IMR-90 (cell line): ENCODE data around the gene ASB1. TPM values are rescaled to one million over a fixed set of nuclear protein-coding genes. Genes with fewer than 3 reads are reported as not detected.

ENCODE experiments used
- ATAC-seq: fragments of 200-7000 bp; cut with Tn5 transposase; 2 replicates; pipeline ENCODE4 v1.9.1; 2020; ENCODE audit warnings: low read depth, mild to moderate bottlenecking, moderate library complexity
- BruUV-seq: library from RNA; stranded (reverse); fragments of 400-500 nt; replicated peaks from 2 replicates; lab custom pipeline; 2021; lab: Mats Ljungman, UMichigan
- CTCF ChIA-PET: fragments of 300-600 bp; formaldehyde crosslinking; extraction: SDS; loops from one replicate; lab custom pipeline; 2021; ENCODE audit warnings: antibody characterized with exemption; lab: Yijun Ruan, JAX
- POLR2A ChIA-PET: fragments of 300-600 bp; sonication (Branson Sonifier 250); formaldehyde crosslinking; loops from one replicate; lab custom pipeline; 2022; ENCODE audit warnings: antibody characterized with exemption; ENCODE audit not compliant: unreplicated experiment; lab: Charles Lee
- DNase-seq: peaks from one replicate; pipeline ENCODE4 v3.0.0; 2013
- H2AFZ ChIP-seq: replicated peaks from 2 replicates; pipeline ENCODE3; 2013; ENCODE audit warnings: low read length, mild to moderate bottlenecking; ENCODE audit not compliant: poor library complexity
- H2AK5ac ChIP-seq: 2 replicates; pipeline ENCODE4 v1.6.1; 2013; ENCODE audit warnings: low read depth, low read length, inconsistent platforms
- H2AK9ac ChIP-seq: replicated peaks from 2 replicates; pipeline ENCODE3; 2013; ENCODE audit warnings: mild to moderate bottlenecking, low read depth, low read length, moderate library complexity; ENCODE audit not compliant: poor library complexity
- H2BK120ac ChIP-seq: 2 replicates; pipeline ENCODE4 v1.6.1; 2013; ENCODE audit warnings: low read depth, low read length, inconsistent platforms
- H2BK15ac ChIP-seq: 3 replicates; pipeline ENCODE4 v1.6.1; 2013; ENCODE audit warnings: low read depth, low read length, inconsistent platforms
- H2BK20ac ChIP-seq: 2 replicates; pipeline ENCODE4 v1.6.1; 2013; ENCODE audit warnings: low read depth, mild to moderate bottlenecking, inconsistent platforms, low read length, moderate library complexity
- H2BK5ac ChIP-seq: 2 replicates; pipeline ENCODE4 v1.6.1; 2013; ENCODE audit warnings: mild to moderate bottlenecking, low read depth, low read length, inconsistent platforms; ENCODE audit not compliant: poor library complexity, severe bottlenecking
- H3K14ac ChIP-seq: replicated peaks from 2 replicates; pipeline ENCODE4 v1.6.1; 2013; ENCODE audit warnings: low read depth, low read length, inconsistent platforms
- H3K18ac ChIP-seq: 2 replicates; pipeline ENCODE4 v1.6.1; 2013; ENCODE audit warnings: low read depth, low read length, control low read depth
- H3K23ac ChIP-seq: 2 replicates; pipeline ENCODE4 v1.6.1; 2013; ENCODE audit warnings: low read depth, low read length, inconsistent platforms
- H3K27ac ChIP-seq: 2 replicates; pipeline ENCODE4 v1.5.1; 2013; ENCODE audit warnings: mild to moderate bottlenecking, control low read depth, low read length; ENCODE audit not compliant: insufficient read depth
- H3K27me3 ChIP-seq: 2 replicates; pipeline ENCODE4 v1.6.1; 2013; ENCODE audit warnings: low read length; ENCODE audit not compliant: control insufficient read depth, insufficient read depth
- H3K36me3 ChIP-seq: 2 replicates; pipeline ENCODE4 v1.6.1; 2013; ENCODE audit warnings: low read length, mixed read lengths; ENCODE audit not compliant: control insufficient read depth, insufficient read depth
- H3K4ac ChIP-seq: 2 replicates; pipeline ENCODE4 v1.6.1; 2013; ENCODE audit warnings: low read depth, low read length, inconsistent platforms
- H3K4me1 ChIP-seq: 2 replicates; pipeline ENCODE4 v1.6.1; 2013; ENCODE audit warnings: low read length, mixed read lengths; ENCODE audit not compliant: control insufficient read depth, insufficient read depth
- H3K4me2 ChIP-seq: 2 replicates; pipeline ENCODE4 v1.6.1; 2013; ENCODE audit warnings: low read depth, mild to moderate bottlenecking, control low read depth, low read length, moderate library complexity
- H3K4me3 ChIP-seq: 2 replicates; pipeline ENCODE4 v1.5.1; 2013; ENCODE audit warnings: low read depth, mild to moderate bottlenecking, control low read depth, low read length, moderate library complexity; ENCODE audit not compliant: insufficient read depth
- H3K56ac ChIP-seq: 2 replicates; pipeline ENCODE4 v1.6.1; 2013; ENCODE audit warnings: low read length, inconsistent platforms; ENCODE audit not compliant: insufficient read depth; ENCODE audit errors: extremely low read depth
- H3K79me1 ChIP-seq, 2 experiments: 2 replicates each; pipeline ENCODE4 v1.6.1; 2013; ENCODE audit warnings: low read length in 2 of 2, inconsistent platforms in 1 of 2, low read depth in 1 of 2
- H3K9ac ChIP-seq: 2 replicates; pipeline ENCODE4 v1.6.1; 2013; ENCODE audit warnings: low read depth, low read length, control low read depth
- H3K9me1 ChIP-seq: 2 replicates; pipeline ENCODE4 v1.6.1; 2013; ENCODE audit warnings: low read length, inconsistent platforms; ENCODE audit not compliant: insufficient read depth
- H3K9me3 ChIP-seq: 2 replicates; pipeline ENCODE4 v1.6.1; 2013; ENCODE audit warnings: low read length; ENCODE audit not compliant: control insufficient read depth, insufficient read depth
- H4K20me1 ChIP-seq: 2 replicates; pipeline ENCODE4 v1.6.1; 2013; ENCODE audit warnings: low read length, inconsistent platforms; ENCODE audit not compliant: insufficient read depth
- H4K5ac ChIP-seq: 2 replicates; pipeline ENCODE4 v1.6.1; 2013; ENCODE audit warnings: mild to moderate bottlenecking, low read depth, low read length, control low read depth
- H4K8ac ChIP-seq, 2 experiments: 2 replicates each; pipeline ENCODE4 v1.6.1; 2013; ENCODE audit warnings: low read depth in 2 of 2, low read length in 2 of 2, control low read depth in 1 of 2, inconsistent platforms in 1 of 2
- H4K91ac ChIP-seq: 2 replicates; pipeline ENCODE4 v1.6.1; 2013; ENCODE audit warnings: low read depth, low read length, inconsistent platforms; ENCODE audit not compliant: insufficient read depth
- BHLHE40 ChIP-seq: fragments of 150-350 bp; IDR thresholded peaks from 2 replicates; pipeline ENCODE4 v1.6.1; 2016; ENCODE audit warnings: mild to moderate bottlenecking, low read depth, low read length
- CHD1 ChIP-seq: IDR thresholded peaks from 2 replicates; pipeline ENCODE4 v1.6.1; 2012; ENCODE audit warnings: low read depth, low read length, improper control_type of control experiment
- CTCF ChIP-seq: conservative IDR thresholded peaks from 2 replicates; pipeline ENCODE4 v1.5.1; 2012; ENCODE audit warnings: mild to moderate bottlenecking, low read depth, low read length, improper control_type of control experiment
- FOS ChIP-seq: fragments of 150-350 bp; IDR thresholded peaks from 2 replicates; pipeline ENCODE4 v1.6.1; 2016; ENCODE audit warnings: low read depth, low read length
- MAFK ChIP-seq: IDR thresholded peaks from 2 replicates; pipeline ENCODE4 v1.6.1; 2012; ENCODE audit warnings: low read depth, low read length, improper control_type of control experiment
- MXI1 ChIP-seq: IDR thresholded peaks from 2 replicates; pipeline ENCODE4 v1.6.1; 2012; ENCODE audit warnings: low read depth, mild to moderate bottlenecking, low read length, moderate library complexity, borderline replicate concordance
- NFE2L2 ChIP-seq: fragments of 150-350 bp; IDR thresholded peaks from 2 replicates; pipeline ENCODE4 v1.6.1; 2016; ENCODE audit warnings: low read depth, mild to moderate bottlenecking, low read length
- POLR2A ChIP-seq: IDR thresholded peaks from 2 replicates; pipeline ENCODE4 v1.6.1; 2012; ENCODE audit warnings: mild to moderate bottlenecking, low read depth, low read length
- RAD21 ChIP-seq: IDR thresholded peaks from 2 replicates; pipeline ENCODE4 v1.6.1; 2012; ENCODE audit warnings: low read length, improper control_type of control experiment
- RFX5 ChIP-seq: IDR thresholded peaks from 2 replicates; pipeline ENCODE4 v1.8.0; 2012; ENCODE audit warnings: low read depth, mild to moderate bottlenecking, low read length, moderate library complexity
- WGBS, 2 experiments: methylation state at CpG; one replicate each; pipeline versions ENCODE4 v1.1.5 to v1.1.7; 2013; ENCODE audit warnings: missing lambda C conversion rate in 2 of 2; ENCODE audit not compliant: insufficient read length in 1 of 2; ENCODE audit errors: extremely low coverage in 2 of 2; 5-methylcytosine and 5-hydroxymethylcytosine counted together
- dilution Hi-C: fragments of 300-500 bp; cut with HindIII; formaldehyde crosslinking; loops from one replicate; pipeline ENCODE4 v1.14.3; 2018; ENCODE audit warnings: low sequenced_read_pairs; ENCODE audit not compliant: unreplicated experiment
- in situ Hi-C: fragments of 300-500 bp; cut with MboI; formaldehyde crosslinking; loops from 3 replicates; pipeline ENCODE4 v1.14.3; 2019; ENCODE audit warnings: low sequenced_read_pairs, inconsistent platforms, mixed read lengths
- intact Hi-C: fragments of 100-400 bp; cut with micrococcal nuclease; formaldehyde crosslinking; loops from 2 replicates; pipeline ENCODE4 v1.10.0; 2022
- polyA plus RNA-seq, 3 experiments: library from polyadenylated mRNA; depleted of rRNA; stranded (reverse); fragments of >200 nt; gene quantifications; 2 replicates each; pipeline ENCODE4 v1.2.3, GENCODE V29; 2012; ENCODE audit warnings: low replicate concordance in 1 of 3
- total RNA-seq: library from RNA; depleted of rRNA; stranded (reverse); fragments of >200 nt; gene quantifications from 2 replicates; pipeline ENCODE4 v1.2.3, GENCODE V29; 2012

ASB1 gene
- total and polyA plus RNA-seq, 2 of the 4 experiments (the other 2 are of a cell fraction): 23.5 to 37.3 TPM

- intact Hi-C loops (no loop called here), dilution Hi-C loops (no loop called here), in situ Hi-C loops (no loop called here)
- peak overlapping the region; percentile 39; the same call in 1 of the 2 replicates for H2BK120ac ChIP-seq
- peak overlapping the region; percentile 42; the same call in 1 of the 2 replicates for H2AK5ac ChIP-seq
- no peak overlapping the region for H4K8ac ChIP-seq
- no peak overlapping the region for H2AK9ac ChIP-seq
- CTCF ChIA-PET: no interaction called here
- H3K4me2 ChIP-seq: no peak overlapping the region
- no peak overlapping the region for H3K56ac ChIP-seq
- H4K20me1 ChIP-seq: no peaks in the 10 kb centered on the region
- peaks cover 17% of the 10 kb centered on the region for H3K9me1 ChIP-seq
- ATAC-seq (no peak), DNase-seq (peak; percentile 33)
- H3K4ac ChIP-seq: 0 out of 2 replicates have a peak overlapping the region, but pooled peaks have one; percentile 21
- no peak overlapping the region for H3K27ac ChIP-seq
- peaks cover 18% of the 10 kb centered on the region for H3K4me1 ChIP-seq
- no peak overlapping the region for H3K4me3 ChIP-seq
- TF ChIP-seq NFE2L2: no peak
- no peak for TF ChIP-seq RFX5
- no peak for TF ChIP-seq RAD21
- no peak for TF ChIP-seq BHLHE40
- TF ChIP-seq CHD1: no peak
- no peak for TF ChIP-seq FOS
- no peak for TF ChIP-seq POLR2A
- no peak for TF ChIP-seq MAFK
- no peak for TF ChIP-seq CTCF
- TF ChIP-seq MXI1: no peak
- H3K18ac ChIP-seq: no peak overlapping the region
- POLR2A ChIA-PET: no interaction called here
- no TSS peak for BruUV-seq
- H3K27me3 ChIP-seq: no peaks in the 10 kb centered on the region
- no peak overlapping the region for H2BK15ac ChIP-seq
- H2AFZ ChIP-seq: no peak overlapping the region
- H3K36me3 ChIP-seq: no peaks in the 10 kb centered on the region
- H2BK5ac ChIP-seq: peak overlapping the region; percentile 9
- H4K5ac ChIP-seq: no peak overlapping the region
- no CpG with 5 or more reads among the region's 3 CpGs for WGBS, 2 experiments
- no peak overlapping the region for H4K91ac ChIP-seq
- H3K14ac ChIP-seq: no peak overlapping the region
- no peaks in the 10 kb centered on the region for H3K9me3 ChIP-seq
- H3K9ac ChIP-seq: no peak overlapping the region
- H3K23ac ChIP-seq: no peak overlapping the region
- H3K79me1 ChIP-seq: peaks cover 8 to 23% of the 10 kb centered on the region in 2 experiments; a peak in 3 of 4 replicates
- 0 out of 2 replicates have a peak overlapping the region, but pooled peaks have one; percentile 20 for H2BK20ac ChIP-seq
Observed at GRCh38 chr2:238424313-238424700, 2.4 kb upstream of the ASB1 start.
